Prostate gland (tissue), 2 donors: ENCODE results near the gene HOXC12. TPM values are rescaled to one million over a fixed set of nuclear protein-coding genes. Genes with fewer than 3 reads are reported as not detected.

Experiments used
- DNase-seq: peaks from one replicate; pipeline ENCODE4 v3.0.0-alpha.2; 2019; ENCODE audit warnings: low spot score
- H3K27ac ChIP-seq, 2 donors: fragments of 200-600 bp; sonication (generic); 2 replicates each; pipeline ENCODE4 v1.5.1; 2017 to 2019
- H3K27me3 ChIP-seq: fragments of 200-600 bp; sonication (generic); replicated peaks from 2 replicates; pipeline ENCODE4 v1.5.1; 2019; ENCODE audit not compliant: insufficient read depth
- H3K36me3 ChIP-seq, 2 donors: fragments of 200-600 bp; sonication (generic); 1 replicate in 1 of 2; 2 replicates in 1 of 2; pipeline versions ENCODE4 v1.5.1 to v1.8.1; 2017 to 2019
- H3K4me1 ChIP-seq: fragments of 200-600 bp; sonication (generic); replicated peaks from 2 replicates; pipeline ENCODE4 v1.5.1; 2019
- H3K4me3 ChIP-seq, 2 donors: fragments of 200-600 bp; sonication (generic); 2 replicates each; pipeline ENCODE4 v1.5.1; 2017 to 2019
- H3K9me3 ChIP-seq: fragments of 200-600 bp; sonication (generic); 2 replicates; pipeline ENCODE4 v1.5.1; 2017
- POLR2A ChIP-seq: fragments of 450-650 bp; IDR thresholded peaks from one replicate; pipeline ENCODE4 v1.6.1; 2016; ENCODE audit warnings: antibody characterized with exemption, mild to moderate bottlenecking
- POLR2AphosphoS5 ChIP-seq: sonication (generic); formaldehyde crosslinking; IDR thresholded peaks from one replicate; pipeline ENCODE4 v1.6.1; 2017; ENCODE audit warnings: antibody characterized with exemption
- WGBS: methylation state at CpG from one replicate; pipeline ENCODE4 v1.1.5; 2018; 5-methylcytosine and 5-hydroxymethylcytosine counted together
- intact Hi-C: fragments of 100-400 bp; cut with DNase I; formaldehyde crosslinking; loops from one replicate; pipeline ENCODE4 v1.14.2; 2022
- total RNA-seq, 2 donors: library from RNA; depleted of rRNA; stranded (reverse); fragments of >200 nt; gene quantifications; one replicate each; pipeline ENCODE4 v1.1.0, GENCODE V29; 2016
- TF ChIP-seq, protein P1 (sequence below), 4 experiments: fragments of 200-600 bp in 2 of 4; fragments of 450-650 bp in 2 of 4; sonication (generic) in 2 of 4; IDR thresholded peaks; 1 replicate in 3 of 4; 2 replicates in 1 of 4; pipeline ENCODE4 v1.5.1; 2016 to 2019; ENCODE audit warnings: antibody characterized with exemption in 4 of 4, mild to moderate bottlenecking in 2 of 4, moderate library complexity in 2 of 4

The HOXC12 gene
- total RNA-seq, 2 donors from 2014 or later, result not detected

DNA sequence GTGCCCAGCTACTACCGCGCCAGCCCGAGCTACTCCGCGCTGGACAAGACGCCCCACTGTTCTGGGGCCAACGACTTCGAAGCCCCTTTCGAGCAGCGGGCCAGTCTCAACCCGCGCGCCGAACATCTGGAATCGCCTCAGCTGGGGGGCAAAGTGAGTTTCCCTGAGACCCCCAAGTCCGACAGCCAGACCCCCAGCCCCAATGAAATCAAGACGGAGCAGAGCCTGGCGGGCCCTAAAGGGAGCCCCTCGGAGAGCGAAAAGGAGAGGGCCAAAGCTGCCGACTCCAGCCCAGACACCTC, 30.9 kb downstream of the HOXC12 start:
- H3K9me3 ChIP-seq, result no peaks in the 10 kb centered on the region
- H3K4me1 ChIP-seq, result no peaks in the 10 kb centered on the region
- no peaks in the 10 kb centered on the region for H3K36me3 ChIP-seq
- H3K27me3 ChIP-seq, result peaks cover 76% of the 10 kb centered on the region
- intact Hi-C loops, result no loop called here
- no peak overlapping the region for H3K27ac ChIP-seq
- no peak overlapping the region for H3K4me3 ChIP-seq
- DNase-seq, result no peak
- WGBS, result 12% methylated on average over 21 of the region's 21 CpGs
- TF ChIP-seq POLR2AphosphoS5, result no peak
- TF ChIP-seq, protein P1, sequence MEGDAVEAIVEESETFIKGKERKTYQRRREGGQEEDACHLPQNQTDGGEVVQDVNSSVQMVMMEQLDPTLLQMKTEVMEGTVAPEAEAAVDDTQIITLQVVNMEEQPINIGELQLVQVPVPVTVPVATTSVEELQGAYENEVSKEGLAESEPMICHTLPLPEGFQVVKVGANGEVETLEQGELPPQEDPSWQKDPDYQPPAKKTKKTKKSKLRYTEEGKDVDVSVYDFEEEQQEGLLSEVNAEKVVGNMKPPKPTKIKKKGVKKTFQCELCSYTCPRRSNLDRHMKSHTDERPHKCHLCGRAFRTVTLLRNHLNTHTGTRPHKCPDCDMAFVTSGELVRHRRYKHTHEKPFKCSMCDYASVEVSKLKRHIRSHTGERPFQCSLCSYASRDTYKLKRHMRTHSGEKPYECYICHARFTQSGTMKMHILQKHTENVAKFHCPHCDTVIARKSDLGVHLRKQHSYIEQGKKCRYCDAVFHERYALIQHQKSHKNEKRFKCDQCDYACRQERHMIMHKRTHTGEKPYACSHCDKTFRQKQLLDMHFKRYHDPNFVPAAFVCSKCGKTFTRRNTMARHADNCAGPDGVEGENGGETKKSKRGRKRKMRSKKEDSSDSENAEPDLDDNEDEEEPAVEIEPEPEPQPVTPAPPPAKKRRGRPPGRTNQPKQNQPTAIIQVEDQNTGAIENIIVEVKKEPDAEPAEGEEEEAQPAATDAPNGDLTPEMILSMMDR (IDR thresholded peaks at IDR 0.05), result no peak

DNA sequence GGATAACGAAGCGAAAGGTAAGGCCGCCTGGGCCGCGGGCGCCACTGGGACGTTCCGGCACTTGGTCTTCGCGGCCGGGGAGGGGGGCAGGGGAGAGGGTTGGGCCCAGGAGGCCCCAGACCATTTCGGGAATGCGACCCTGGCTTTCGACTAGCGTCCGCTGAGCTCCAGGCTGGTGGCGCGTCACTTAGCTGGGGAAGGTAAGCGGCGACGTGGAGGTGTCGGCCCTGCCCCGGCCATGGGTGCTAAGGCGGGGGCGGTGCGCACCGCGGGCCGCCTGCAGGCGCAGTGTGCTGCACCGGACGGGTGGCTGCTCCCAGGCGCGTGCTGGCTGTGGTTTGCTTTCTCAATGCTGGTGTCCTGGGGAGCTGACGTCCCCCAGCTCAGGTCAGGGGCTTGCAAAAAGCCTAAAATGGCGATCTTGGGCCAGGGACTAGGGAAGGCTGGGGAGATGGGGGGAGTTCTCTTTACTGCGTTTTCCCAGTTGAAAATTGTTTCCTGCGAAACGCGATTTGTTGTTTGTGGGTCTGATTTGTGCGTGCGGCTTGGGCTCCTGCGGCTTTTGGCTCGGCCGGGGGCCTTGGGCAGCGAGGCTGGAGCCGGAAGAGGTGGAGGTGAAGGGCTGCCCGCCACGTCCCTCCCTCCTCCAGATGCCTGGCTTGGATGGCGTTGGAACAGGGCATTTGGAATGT, 31.4 kb downstream of the HOXC12 start:
- TF ChIP-seq POLR2A, result no peak
- TF ChIP-seq, protein P1 (IDR thresholded peaks at IDR 0.05), result no peak
- no peak overlapping the region for H3K4me3 ChIP-seq
- 7% methylated on average over 50 of the region's 50 CpGs for WGBS
- peaks cover 81% of the 10 kb centered on the region for H3K27me3 ChIP-seq
- DNase-seq, result no peak
- no peaks in the 10 kb centered on the region for H3K4me1 ChIP-seq
- no peaks in the 10 kb centered on the region for H3K36me3 ChIP-seq
- intact Hi-C loops, result no loop called here
- H3K9me3 ChIP-seq, result no peaks in the 10 kb centered on the region
- no peak overlapping the region for H3K27ac ChIP-seq

GRCh38 chr12:53986686-53987483, 32.2 kb downstream of the HOXC12 start:
- Histone ChIP-seq H3K27ac (no peak overlapping the region), H3K4me1 (no peaks in the 10 kb centered on the region), H3K9me3 (no peaks in the 10 kb centered on the region), H3K4me3 (no peak overlapping the region), H3K36me3 (no peaks in the 10 kb centered on the region), H3K27me3 (peaks cover 80% of the 10 kb centered on the region)
- no peak for DNase-seq
- intact Hi-C loops, result no loop called here
- 60% methylated on average over 21 of the region's 21 CpGs for WGBS
- no peak for TF ChIP-seq POLR2A
- TF ChIP-seq POLR2AphosphoS5, result no peak
- TF ChIP-seq, protein P1 (IDR thresholded peaks at IDR 0.05), result no peak

GRCh38 chr12:53987787-53988230, 33.1 kb downstream of the HOXC12 start:
- DNase-seq, result no peak
- Histone ChIP-seq H3K27ac (no peak overlapping the region), H3K9me3 (no peaks in the 10 kb centered on the region), H3K4me1 (no peaks in the 10 kb centered on the region), H3K36me3 (no peaks in the 10 kb centered on the region), H3K4me3 (no peak overlapping the region), H3K27me3 (peaks cover 79% of the 10 kb centered on the region)
- intact Hi-C loops, result no loop called here
- TF ChIP-seq POLR2A (no peak), POLR2AphosphoS5 (no peak)
- TF ChIP-seq, protein P1 (IDR thresholded peaks at IDR 0.05), result no peak
- 28% methylated on average over 4 of the region's 4 CpGs for WGBS
